ENCODE results near the gene IFNAR1. TPM values are rescaled to one million over a fixed set of nuclear protein-coding genes. Genes with fewer than 3 reads are reported as not detected.

The IFNAR1 gene
- total and polyA plus RNA-seq, 2 donors (not counting 1 experiment from before 2014, with no cell fraction given), result 14.8 to 55.7 TPM

DNA sequence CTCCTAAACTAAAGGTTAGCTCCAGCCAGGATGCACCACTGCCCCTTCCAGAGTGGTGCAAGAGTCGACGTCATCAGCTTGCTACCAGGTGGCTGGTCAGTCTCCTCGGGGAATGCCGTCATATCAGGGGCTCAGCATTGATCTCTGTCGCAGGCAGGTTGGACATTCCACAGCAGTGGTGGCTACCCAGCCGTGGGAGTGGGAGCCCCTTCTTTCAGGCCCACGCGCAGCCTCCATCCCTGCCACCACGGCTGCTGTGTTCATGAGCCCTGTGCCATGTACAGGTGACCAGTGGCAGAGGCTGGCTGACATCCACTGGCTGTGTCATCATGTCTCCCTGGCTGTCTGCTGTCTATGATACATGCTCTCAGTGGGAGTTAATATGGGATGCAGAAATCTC lies 33.1 kb upstream of the IFNAR1 start:
- TF ChIP-seq, protein P1, sequence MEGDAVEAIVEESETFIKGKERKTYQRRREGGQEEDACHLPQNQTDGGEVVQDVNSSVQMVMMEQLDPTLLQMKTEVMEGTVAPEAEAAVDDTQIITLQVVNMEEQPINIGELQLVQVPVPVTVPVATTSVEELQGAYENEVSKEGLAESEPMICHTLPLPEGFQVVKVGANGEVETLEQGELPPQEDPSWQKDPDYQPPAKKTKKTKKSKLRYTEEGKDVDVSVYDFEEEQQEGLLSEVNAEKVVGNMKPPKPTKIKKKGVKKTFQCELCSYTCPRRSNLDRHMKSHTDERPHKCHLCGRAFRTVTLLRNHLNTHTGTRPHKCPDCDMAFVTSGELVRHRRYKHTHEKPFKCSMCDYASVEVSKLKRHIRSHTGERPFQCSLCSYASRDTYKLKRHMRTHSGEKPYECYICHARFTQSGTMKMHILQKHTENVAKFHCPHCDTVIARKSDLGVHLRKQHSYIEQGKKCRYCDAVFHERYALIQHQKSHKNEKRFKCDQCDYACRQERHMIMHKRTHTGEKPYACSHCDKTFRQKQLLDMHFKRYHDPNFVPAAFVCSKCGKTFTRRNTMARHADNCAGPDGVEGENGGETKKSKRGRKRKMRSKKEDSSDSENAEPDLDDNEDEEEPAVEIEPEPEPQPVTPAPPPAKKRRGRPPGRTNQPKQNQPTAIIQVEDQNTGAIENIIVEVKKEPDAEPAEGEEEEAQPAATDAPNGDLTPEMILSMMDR (IDR thresholded peaks at IDR 0.05), result no peak
- no peak for TF ChIP-seq EZH2 (IDR thresholded peaks at IDR 0.05; ENCODE audit: borderline replicate concordance, insufficient read depth, low read depth, low read length, poor library complexity, severe bottlenecking)
- Histone ChIP-seq H3K9ac (ENCODE audit: low read length) (no peak overlapping the region), H2AFZ (ENCODE audit: insufficient read depth, low read depth, low read length, poor library complexity, severe bottlenecking) (no peak overlapping the region), H3K79me2 (ENCODE audit: control insufficient read depth, insufficient read depth, low read length) (peaks cover 28% of the 10 kb centered on the region), H3K36me3 (replicated peaks in 1 of 2; ENCODE audit: control extremely low read depth in 1 of 2, control insufficient read depth in 1 of 2, extremely low read depth in 1 of 2, insufficient read depth in 2 of 2, low read length in 1 of 2) (peaks cover 0 to 72% of the 10 kb centered on the region in 2 experiments), H3K27me3 (replicated peaks in 1 of 4; ENCODE audit: control extremely low read depth in 1 of 4, control insufficient read depth in 3 of 4, insufficient read depth in 4 of 4, low read length in 3 of 4) (no peaks in the 10 kb centered on the region), H3K9me3 (ENCODE audit: control extremely low read depth in 1 of 3, control insufficient read depth in 2 of 3, insufficient read depth in 1 of 3, low read length in 2 of 3) (no peaks in the 10 kb centered on the region), H3K4me3 (ENCODE audit: control extremely low read depth in 1 of 5, extremely low read depth in 1 of 5, insufficient read depth in 1 of 5, low read depth in 2 of 5, low read length in 4 of 5) (no peak overlapping the region), H3K27ac (ENCODE audit: low read length in 2 of 2) (no peak overlapping the region), H3K4me2 (replicated peaks; ENCODE audit: low read depth, low read length, poor library complexity, severe bottlenecking) (no peak overlapping the region), H4K20me1 (ENCODE audit: control insufficient read depth, insufficient read depth, low read length, poor library complexity, severe bottlenecking) (no peaks in the 10 kb centered on the region), H3K4me1 (ENCODE audit: control insufficient read depth in 2 of 2, insufficient read depth in 2 of 2, low read length in 2 of 2) (peaks cover 7 to 16% of the 10 kb centered on the region in 2 donors)
- no peak overlapping the region for H3K4me3 Mint-ChIP-seq
- ChIA-PET POLR2A (no interaction called here), CTCF (no interaction called here)
- intact Hi-C loops (cut with micrococcal nuclease), result no loop called here
- no peaks in the 10 kb centered on the region for H3K9me3 Mint-ChIP-seq (ENCODE audit: insufficient read depth)
- H3K27ac Mint-ChIP-seq, result no peak overlapping the region
- H3K27me3 Mint-ChIP-seq, result no peaks in the 10 kb centered on the region
- peaks cover 15% of the 10 kb centered on the region for H3K4me1 Mint-ChIP-seq
- ATAC-seq (ENCODE audit: low read depth) (no peak), DNase-seq (no peak)
- 96% methylated on average over 9 of the region's 9 CpGs for WGBS (ENCODE audit: insufficient coverage)

DNA sequence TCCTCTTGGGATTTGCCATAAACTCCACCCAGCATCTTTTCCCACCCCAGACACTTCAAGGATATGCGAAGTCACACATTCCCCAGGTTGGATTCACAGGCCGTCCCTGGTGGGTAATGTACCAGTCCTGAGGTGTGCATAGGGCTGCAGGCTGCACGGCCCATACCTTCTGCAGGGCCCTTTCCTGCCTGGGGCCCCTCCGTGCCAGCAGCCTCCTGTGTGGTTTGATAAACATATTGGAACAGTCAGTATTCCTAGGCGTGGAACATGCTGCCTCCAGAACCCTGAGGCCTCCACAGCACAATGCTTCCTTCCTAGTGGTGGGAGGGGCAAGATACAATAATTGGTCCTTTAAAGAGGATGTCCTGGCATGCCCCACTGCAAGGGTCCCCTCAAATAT lies 32.0 kb upstream of the IFNAR1 start:
- ChIA-PET POLR2A (no interaction called here), CTCF (no interaction called here)
- Histone ChIP-seq H3K79me2 (ENCODE audit: control insufficient read depth, insufficient read depth, low read length) (peaks cover 22% of the 10 kb centered on the region), H3K4me1 (ENCODE audit: control insufficient read depth in 2 of 2, insufficient read depth in 2 of 2, low read length in 2 of 2) (peaks cover 18 to 27% of the 10 kb centered on the region in 2 donors), H3K4me2 (replicated peaks; ENCODE audit: low read depth, low read length, poor library complexity, severe bottlenecking) (no peak overlapping the region), H3K27me3 (replicated peaks in 1 of 4; ENCODE audit: control extremely low read depth in 1 of 4, control insufficient read depth in 3 of 4, insufficient read depth in 4 of 4, low read length in 3 of 4) (no peaks in the 10 kb centered on the region), H3K9me3 (ENCODE audit: control extremely low read depth in 1 of 3, control insufficient read depth in 2 of 3, insufficient read depth in 1 of 3, low read length in 2 of 3) (no peaks in the 10 kb centered on the region), H3K27ac (ENCODE audit: low read length in 2 of 2) (no peak overlapping the region), H3K4me3 (ENCODE audit: control extremely low read depth in 1 of 5, extremely low read depth in 1 of 5, insufficient read depth in 1 of 5, low read depth in 2 of 5, low read length in 4 of 5) (no peak overlapping the region), H3K9ac (ENCODE audit: low read length) (no peak overlapping the region), H2AFZ (ENCODE audit: insufficient read depth, low read depth, low read length, poor library complexity, severe bottlenecking) (no peak overlapping the region), H4K20me1 (ENCODE audit: control insufficient read depth, insufficient read depth, low read length, poor library complexity, severe bottlenecking) (no peaks in the 10 kb centered on the region), H3K36me3 (replicated peaks in 1 of 2; ENCODE audit: control extremely low read depth in 1 of 2, control insufficient read depth in 1 of 2, extremely low read depth in 1 of 2, insufficient read depth in 2 of 2, low read length in 1 of 2) (peaks cover 0 to 62% of the 10 kb centered on the region in 2 experiments)
- WGBS (ENCODE audit: insufficient coverage), result 100% methylated on average over 3 of the region's 5 CpGs
- Mint-ChIP-seq H3K27me3 (no peaks in the 10 kb centered on the region), H3K4me3 (no peak overlapping the region), H3K4me1 (peaks cover 20% of the 10 kb centered on the region), H3K27ac (peak overlapping the region; percentile 10), H3K9me3 (ENCODE audit: insufficient read depth) (no peaks in the 10 kb centered on the region)
- intact Hi-C loops (cut with micrococcal nuclease), result no loop called here
- DNase-seq (no peak), ATAC-seq (ENCODE audit: low read depth) (no peak)
- TF ChIP-seq, protein P1 (IDR thresholded peaks at IDR 0.05), result no peak
- no peak for TF ChIP-seq EZH2 (IDR thresholded peaks at IDR 0.05; ENCODE audit: borderline replicate concordance, insufficient read depth, low read depth, low read length, poor library complexity, severe bottlenecking)
